Neural cell (in vitro differentiated cells): Measurements from ENCODE around the gene SOX12. TPM values are rescaled to one million over a fixed set of nuclear protein-coding genes. Genes with fewer than 3 reads are reported as not detected.
A peak's percentile ranks its signal among the peaks of the same experiment; 100 is the strongest.

Experiments
- H2AFZ ChIP-seq: fragments of 200-600, 300-800 bp; sonication (generic), shearing (Covaris generic); 2 replicates; pipeline ENCODE4 v1.6.0; 2014; ENCODE audit warnings: low read depth, mild to moderate bottlenecking, antibody characterized with exemption, low read length, moderate library complexity
- H3F3A ChIP-seq: fragments of 200-600 bp; shearing (Covaris generic); 2 replicates; pipeline ENCODE4 v1.6.1; 2016; ENCODE audit warnings: mild to moderate bottlenecking, moderate library complexity, mixed read lengths, antibody characterized with exemption, low read length; ENCODE audit not compliant: insufficient read depth, poor library complexity, severe bottlenecking
- H3K27ac ChIP-seq: fragments of 200-600, 300-800 bp; sonication (generic), shearing (Covaris generic); 2 replicates; pipeline ENCODE4 v1.5.1; 2014; ENCODE audit warnings: mild to moderate bottlenecking, low read length, moderate library complexity
- H3K27me3 ChIP-seq: fragments of 300-800, 200-600 bp; sonication (generic), shearing (Covaris generic); 2 replicates; pipeline ENCODE4 v1.6.0; 2014; ENCODE audit warnings: mild to moderate bottlenecking, low read depth, low read length, moderate library complexity; ENCODE audit not compliant: insufficient read depth
- H3K36me3 ChIP-seq: fragments of 300-800, 200-600 bp; sonication (generic), shearing (Covaris generic); 2 replicates; pipeline ENCODE4 v1.5.1; 2014; ENCODE audit warnings: mild to moderate bottlenecking, antibody characterized with exemption, low read length, moderate library complexity; ENCODE audit not compliant: insufficient read depth
- H3K4me2 ChIP-seq: fragments of 300-800, 200-600 bp; sonication (generic), shearing (Covaris generic); 2 replicates; pipeline ENCODE4 v1.6.0; 2014; ENCODE audit warnings: mild to moderate bottlenecking, low read length
- H3K4me3 ChIP-seq: fragments of 300-800, 200-600 bp; sonication (generic), shearing (Covaris generic); 2 replicates; pipeline ENCODE4 v1.5.1; 2014; ENCODE audit warnings: mild to moderate bottlenecking, low read length, moderate library complexity
- H3K79me2 ChIP-seq: fragments of 200-600 bp; shearing (Covaris generic); replicated peaks from 2 replicates; pipeline ENCODE4 v1.6.0; 2014; ENCODE audit warnings: mild to moderate bottlenecking, low read length, moderate library complexity; ENCODE audit not compliant: insufficient read depth
- H3K9ac ChIP-seq: fragments of 300-800, 200-600 bp; sonication (generic), shearing (Covaris generic); 2 replicates; pipeline ENCODE4 v1.6.1; 2016; ENCODE audit warnings: mild to moderate bottlenecking, low read length, mixed read lengths
- H3K9me2 ChIP-seq: fragments of 200-600 bp; shearing (Covaris generic); 2 replicates; pipeline ENCODE4 v1.6.1; 2016; ENCODE audit warnings: mild to moderate bottlenecking, low read length, mixed read lengths; ENCODE audit not compliant: insufficient read depth
- H3K9me3 ChIP-seq: fragments of 200-600, 300-800 bp; sonication (generic), shearing (Covaris generic); 2 replicates; pipeline ENCODE4 v1.6.1; 2016; ENCODE audit warnings: mild to moderate bottlenecking, mixed run types, low read length, moderate library complexity, mixed read lengths
- H4K20me1 ChIP-seq: fragments of 200-600 bp; shearing (Covaris generic); 2 replicates; pipeline ENCODE4 v1.6.1; 2016; ENCODE audit warnings: mild to moderate bottlenecking, mixed run types; ENCODE audit not compliant: insufficient read depth
- EP300 ChIP-seq: fragments of 450-650 bp; conservative IDR thresholded peaks from 2 replicates; pipeline ENCODE4 v1.6.1; 2014; ENCODE audit warnings: antibody characterized with exemption, mild to moderate bottlenecking, moderate library complexity; ENCODE audit not compliant: poor library complexity, severe bottlenecking
- EZH2 ChIP-seq: fragments of 200-600, 300-800 bp; shearing (Covaris generic), sonication (generic); IDR thresholded peaks from 2 replicates; pipeline ENCODE4 v1.6.1; 2014; ENCODE audit warnings: antibody characterized with exemption, low read length, borderline replicate concordance, mild to moderate bottlenecking; ENCODE audit not compliant: insufficient read depth, poor library complexity, severe bottlenecking
- MXI1 ChIP-seq: fragments of 450-650 bp; conservative IDR thresholded peaks from 2 replicates; pipeline ENCODE4 v1.6.1; 2014; ENCODE audit warnings: antibody characterized with exemption, mild to moderate bottlenecking; ENCODE audit not compliant: poor library complexity, severe bottlenecking
- POLR2AphosphoS5 ChIP-seq: IDR thresholded peaks from 2 replicates; pipeline ENCODE4 v1.6.1; 2012
- RAD21 ChIP-seq: fragments of 450-650 bp; conservative IDR thresholded peaks from 2 replicates; pipeline ENCODE4 v1.6.1; 2014; ENCODE audit warnings: antibody characterized with exemption, mild to moderate bottlenecking, moderate library complexity
- SMC3 ChIP-seq: fragments of 450-650 bp; conservative IDR thresholded peaks from 2 replicates; pipeline ENCODE4 v1.6.1; 2014; ENCODE audit warnings: antibody characterized with exemption, mild to moderate bottlenecking, moderate library complexity; ENCODE audit not compliant: poor library complexity
- TAF1 ChIP-seq: IDR thresholded peaks from 2 replicates; pipeline ENCODE4 v1.6.1; 2012; ENCODE audit warnings: low read depth
- polyA plus RNA-seq: library from polyadenylated mRNA; depleted of rRNA; stranded (reverse); fragments of >200 nt; gene quantifications from 2 replicates; pipeline ENCODE4 v1.2.3, GENCODE V29; 2014
- TF ChIP-seq, protein P1 (sequence below): fragments of 450-650 bp; IDR thresholded peaks from 2 replicates; pipeline ENCODE4 v1.5.1; 2014; ENCODE audit warnings: antibody characterized with exemption, mild to moderate bottlenecking, moderate library complexity; ENCODE audit not compliant: poor library complexity, severe bottlenecking
- TF ChIP-seq, protein P2 (sequence below): IDR thresholded peaks from 2 replicates; pipeline ENCODE4 v1.6.1; 2012; ENCODE audit warnings: borderline replicate concordance

The SOX12 gene
- polyA plus RNA-seq, 1 donor from 2014 or later: 6.8 TPM

- H3F3A ChIP-seq: no peaks in the 10 kb centered on the region
- H3K9me3 ChIP-seq: no peaks in the 10 kb centered on the region
- no peaks in the 10 kb centered on the region for H3K36me3 ChIP-seq
- H3K9me2 ChIP-seq: no peaks in the 10 kb centered on the region
- H2AFZ ChIP-seq: no peak overlapping the region
- no peak overlapping the region for H3K9ac ChIP-seq
- no peak overlapping the region for H3K4me2 ChIP-seq
- H3K79me2 ChIP-seq: peaks cover 7% of the 10 kb centered on the region
- H3K27ac ChIP-seq: no peak overlapping the region
- no peaks in the 10 kb centered on the region for H3K27me3 ChIP-seq
- no peak overlapping the region for H3K4me3 ChIP-seq
- TF ChIP-seq MXI1 (no peak), POLR2AphosphoS5 (no peak), TAF1 (no peak), EP300 (no peak), RAD21 (no peak), EZH2 (no peak), SMC3 (no peak)
- TF ChIP-seq, protein P1, sequence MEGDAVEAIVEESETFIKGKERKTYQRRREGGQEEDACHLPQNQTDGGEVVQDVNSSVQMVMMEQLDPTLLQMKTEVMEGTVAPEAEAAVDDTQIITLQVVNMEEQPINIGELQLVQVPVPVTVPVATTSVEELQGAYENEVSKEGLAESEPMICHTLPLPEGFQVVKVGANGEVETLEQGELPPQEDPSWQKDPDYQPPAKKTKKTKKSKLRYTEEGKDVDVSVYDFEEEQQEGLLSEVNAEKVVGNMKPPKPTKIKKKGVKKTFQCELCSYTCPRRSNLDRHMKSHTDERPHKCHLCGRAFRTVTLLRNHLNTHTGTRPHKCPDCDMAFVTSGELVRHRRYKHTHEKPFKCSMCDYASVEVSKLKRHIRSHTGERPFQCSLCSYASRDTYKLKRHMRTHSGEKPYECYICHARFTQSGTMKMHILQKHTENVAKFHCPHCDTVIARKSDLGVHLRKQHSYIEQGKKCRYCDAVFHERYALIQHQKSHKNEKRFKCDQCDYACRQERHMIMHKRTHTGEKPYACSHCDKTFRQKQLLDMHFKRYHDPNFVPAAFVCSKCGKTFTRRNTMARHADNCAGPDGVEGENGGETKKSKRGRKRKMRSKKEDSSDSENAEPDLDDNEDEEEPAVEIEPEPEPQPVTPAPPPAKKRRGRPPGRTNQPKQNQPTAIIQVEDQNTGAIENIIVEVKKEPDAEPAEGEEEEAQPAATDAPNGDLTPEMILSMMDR: no peak
- TF ChIP-seq, protein P2, sequence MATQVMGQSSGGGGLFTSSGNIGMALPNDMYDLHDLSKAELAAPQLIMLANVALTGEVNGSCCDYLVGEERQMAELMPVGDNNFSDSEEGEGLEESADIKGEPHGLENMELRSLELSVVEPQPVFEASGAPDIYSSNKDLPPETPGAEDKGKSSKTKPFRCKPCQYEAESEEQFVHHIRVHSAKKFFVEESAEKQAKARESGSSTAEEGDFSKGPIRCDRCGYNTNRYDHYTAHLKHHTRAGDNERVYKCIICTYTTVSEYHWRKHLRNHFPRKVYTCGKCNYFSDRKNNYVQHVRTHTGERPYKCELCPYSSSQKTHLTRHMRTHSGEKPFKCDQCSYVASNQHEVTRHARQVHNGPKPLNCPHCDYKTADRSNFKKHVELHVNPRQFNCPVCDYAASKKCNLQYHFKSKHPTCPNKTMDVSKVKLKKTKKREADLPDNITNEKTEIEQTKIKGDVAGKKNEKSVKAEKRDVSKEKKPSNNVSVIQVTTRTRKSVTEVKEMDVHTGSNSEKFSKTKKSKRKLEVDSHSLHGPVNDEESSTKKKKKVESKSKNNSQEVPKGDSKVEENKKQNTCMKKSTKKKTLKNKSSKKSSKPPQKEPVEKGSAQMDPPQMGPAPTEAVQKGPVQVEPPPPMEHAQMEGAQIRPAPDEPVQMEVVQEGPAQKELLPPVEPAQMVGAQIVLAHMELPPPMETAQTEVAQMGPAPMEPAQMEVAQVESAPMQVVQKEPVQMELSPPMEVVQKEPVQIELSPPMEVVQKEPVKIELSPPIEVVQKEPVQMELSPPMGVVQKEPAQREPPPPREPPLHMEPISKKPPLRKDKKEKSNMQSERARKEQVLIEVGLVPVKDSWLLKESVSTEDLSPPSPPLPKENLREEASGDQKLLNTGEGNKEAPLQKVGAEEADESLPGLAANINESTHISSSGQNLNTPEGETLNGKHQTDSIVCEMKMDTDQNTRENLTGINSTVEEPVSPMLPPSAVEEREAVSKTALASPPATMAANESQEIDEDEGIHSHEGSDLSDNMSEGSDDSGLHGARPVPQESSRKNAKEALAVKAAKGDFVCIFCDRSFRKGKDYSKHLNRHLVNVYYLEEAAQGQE: no peak
- H4K20me1 ChIP-seq: no peaks in the 10 kb centered on the region
Measured at GRCh38 chr20:343107-343506, 17.8 kb downstream of the SOX12 start.

- H3K27me3 ChIP-seq: no peaks in the 10 kb centered on the region
- peak overlapping the region; percentile 56 for H2AFZ ChIP-seq
- no peak for TF ChIP-seq EP300
- TF ChIP-seq POLR2AphosphoS5: no peak
- TF ChIP-seq, protein P1: no peak
- no peak for TF ChIP-seq RAD21
- no peak for TF ChIP-seq MXI1
- no peak for TF ChIP-seq EZH2
- TF ChIP-seq, protein P2: no peak
- TF ChIP-seq TAF1: no peak
- TF ChIP-seq SMC3: no peak
- H3K9me2 ChIP-seq: no peaks in the 10 kb centered on the region
- H3K9ac ChIP-seq: peak overlapping the region; percentile 97
- peak overlapping the region; percentile 98 for H3K27ac ChIP-seq
- no peaks in the 10 kb centered on the region for H3K36me3 ChIP-seq
- H3K4me3 ChIP-seq: peak overlapping the region; percentile 84
- H3K79me2 ChIP-seq: peaks cover 13% of the 10 kb centered on the region
- no peaks in the 10 kb centered on the region for H4K20me1 ChIP-seq
- H3F3A ChIP-seq: no peaks in the 10 kb centered on the region
- H3K4me2 ChIP-seq: peak overlapping the region; percentile 43
- H3K9me3 ChIP-seq: no peaks in the 10 kb centered on the region
Measured at GRCh38 chr20:346033-346639, 20.8 kb downstream of the SOX12 start.
